ENCODE results near the gene PDP2. TPM values are rescaled to one million over a fixed set of nuclear protein-coding genes. Genes with fewer than 3 reads are reported as not detected.
A peak's percentile ranks its signal among the peaks of the same experiment; 100 is the strongest.

PDP2 gene
- total and polyA plus RNA-seq, 9 of the 15 experiments (the other 6 are each of a cell fraction or from before 2014, with no cell fraction given) = 2.5 to 24.3 (median 7.2) TPM

DNA sequence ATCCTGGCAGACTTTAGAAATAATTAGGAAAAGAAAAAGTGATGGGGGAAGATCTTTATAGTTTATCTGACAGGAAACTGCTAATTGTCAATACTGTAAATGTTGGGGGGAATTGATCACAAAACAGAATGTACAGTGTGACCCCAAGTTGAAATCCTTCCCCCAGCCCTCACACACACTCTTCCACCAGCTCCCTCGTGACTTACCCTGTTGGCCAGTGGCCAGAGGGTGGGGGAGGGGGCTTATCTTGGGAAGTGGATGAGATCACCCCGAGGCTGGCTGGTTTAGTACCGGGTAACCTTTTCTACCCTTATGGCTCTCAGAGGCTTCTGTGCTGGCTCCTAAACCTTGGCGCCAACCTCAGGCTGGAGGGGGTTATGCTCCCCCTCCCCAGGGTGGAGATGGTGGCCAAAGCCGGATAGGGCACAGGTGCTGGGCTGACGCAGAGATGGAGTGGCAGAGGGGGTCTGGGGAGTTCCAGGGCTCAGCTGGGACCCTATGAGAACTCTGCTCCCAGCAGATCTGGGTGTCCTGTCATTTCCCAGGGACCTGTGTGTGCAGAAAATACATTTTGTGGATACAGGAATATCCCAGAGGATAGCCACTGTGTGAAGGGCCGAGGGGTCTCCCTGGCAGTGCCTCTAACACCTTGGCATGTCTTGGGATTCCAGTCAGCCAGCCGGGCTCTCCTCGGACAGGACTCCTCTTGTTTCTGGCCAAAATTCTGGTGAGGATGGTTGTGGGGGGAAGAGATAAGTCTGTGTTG lies 19.8 kb downstream of the PDP2 start (continued):
- peak; percentile 68 for TF ChIP-seq CUX1 (CRISPR knock-in tag; IDR thresholded peaks at IDR 0.05)
- TF ChIP-seq BRD9 (IDR thresholded peaks at IDR 0.05; ENCODE audit: low read depth, partially characterized antibody) = peak; percentile 92
- TF ChIP-seq TEAD1 (CRISPR knock-in tag; IDR thresholded peaks at IDR 0.05) = no peak; a peak in 1 of 4 replicates
- TF ChIP-seq TBL1XR1 (IDR thresholded peaks at IDR 0.05; ENCODE audit: low read length in 2 of 2) = peak in 1 of 2 experiments; percentile 80; a peak in 2 of 4 replicates
- no peak for TF ChIP-seq HNRNPH1 (optimal IDR thresholded peaks at IDR 0.05; ENCODE audit: low read depth, low read length)
- TF ChIP-seq STAT6 (CRISPR knock-in tag; IDR thresholded peaks at IDR 0.05) = peak; percentile 65; the same call in 1 of the 2 replicates
- TF ChIP-seq STAT5A (IDR thresholded peaks at IDR 0.05; ENCODE audit: borderline replicate concordance, low read length) = 0 out of 2 replicates have a peak, but pooled peaks have one; percentile 44
- no peak for TF ChIP-seq ELF1 (tag; IDR thresholded peaks at IDR 0.05)
- TF ChIP-seq ZFP36 (IDR thresholded peaks at IDR 0.05; ENCODE audit: low read depth, low read length, partially characterized antibody) = peak; percentile 20
- no peak for TF ChIP-seq NUFIP1 (IDR thresholded peaks at IDR 0.05; ENCODE audit: partially characterized antibody)
- peak; percentile 81 for TF ChIP-seq FOXJ2 (tag; IDR thresholded peaks at IDR 0.05)
- peak; percentile 94 for TF ChIP-seq ZNF766 (CRISPR knock-in tag; conservative IDR thresholded peaks at IDR 0.05)
- TF ChIP-seq USF1 (CRISPR knock-in tag; IDR thresholded peaks at IDR 0.05) = peak; percentile 81
- TF ChIP-seq, protein P1, sequence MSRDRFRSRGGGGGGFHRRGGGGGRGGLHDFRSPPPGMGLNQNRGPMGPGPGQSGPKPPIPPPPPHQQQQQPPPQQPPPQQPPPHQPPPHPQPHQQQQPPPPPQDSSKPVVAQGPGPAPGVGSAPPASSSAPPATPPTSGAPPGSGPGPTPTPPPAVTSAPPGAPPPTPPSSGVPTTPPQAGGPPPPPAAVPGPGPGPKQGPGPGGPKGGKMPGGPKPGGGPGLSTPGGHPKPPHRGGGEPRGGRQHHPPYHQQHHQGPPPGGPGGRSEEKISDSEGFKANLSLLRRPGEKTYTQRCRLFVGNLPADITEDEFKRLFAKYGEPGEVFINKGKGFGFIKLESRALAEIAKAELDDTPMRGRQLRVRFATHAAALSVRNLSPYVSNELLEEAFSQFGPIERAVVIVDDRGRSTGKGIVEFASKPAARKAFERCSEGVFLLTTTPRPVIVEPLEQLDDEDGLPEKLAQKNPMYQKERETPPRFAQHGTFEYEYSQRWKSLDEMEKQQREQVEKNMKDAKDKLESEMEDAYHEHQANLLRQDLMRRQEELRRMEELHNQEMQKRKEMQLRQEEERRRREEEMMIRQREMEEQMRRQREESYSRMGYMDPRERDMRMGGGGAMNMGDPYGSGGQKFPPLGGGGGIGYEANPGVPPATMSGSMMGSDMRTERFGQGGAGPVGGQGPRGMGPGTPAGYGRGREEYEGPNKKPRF (IDR thresholded peaks at IDR 0.05; ENCODE audit: low read depth, low read length) = no peak
- TF ChIP-seq FOXM1 (IDR thresholded peaks at IDR 0.05; ENCODE audit: low read depth) = no peak
- no peak for TF ChIP-seq FOXM1 (CRISPR knock-in tag; IDR thresholded peaks at IDR 0.05; ENCODE audit: low read depth)

Data from K562 (cell line).